ENCODE results near the gene CLIP3.

DNA sequence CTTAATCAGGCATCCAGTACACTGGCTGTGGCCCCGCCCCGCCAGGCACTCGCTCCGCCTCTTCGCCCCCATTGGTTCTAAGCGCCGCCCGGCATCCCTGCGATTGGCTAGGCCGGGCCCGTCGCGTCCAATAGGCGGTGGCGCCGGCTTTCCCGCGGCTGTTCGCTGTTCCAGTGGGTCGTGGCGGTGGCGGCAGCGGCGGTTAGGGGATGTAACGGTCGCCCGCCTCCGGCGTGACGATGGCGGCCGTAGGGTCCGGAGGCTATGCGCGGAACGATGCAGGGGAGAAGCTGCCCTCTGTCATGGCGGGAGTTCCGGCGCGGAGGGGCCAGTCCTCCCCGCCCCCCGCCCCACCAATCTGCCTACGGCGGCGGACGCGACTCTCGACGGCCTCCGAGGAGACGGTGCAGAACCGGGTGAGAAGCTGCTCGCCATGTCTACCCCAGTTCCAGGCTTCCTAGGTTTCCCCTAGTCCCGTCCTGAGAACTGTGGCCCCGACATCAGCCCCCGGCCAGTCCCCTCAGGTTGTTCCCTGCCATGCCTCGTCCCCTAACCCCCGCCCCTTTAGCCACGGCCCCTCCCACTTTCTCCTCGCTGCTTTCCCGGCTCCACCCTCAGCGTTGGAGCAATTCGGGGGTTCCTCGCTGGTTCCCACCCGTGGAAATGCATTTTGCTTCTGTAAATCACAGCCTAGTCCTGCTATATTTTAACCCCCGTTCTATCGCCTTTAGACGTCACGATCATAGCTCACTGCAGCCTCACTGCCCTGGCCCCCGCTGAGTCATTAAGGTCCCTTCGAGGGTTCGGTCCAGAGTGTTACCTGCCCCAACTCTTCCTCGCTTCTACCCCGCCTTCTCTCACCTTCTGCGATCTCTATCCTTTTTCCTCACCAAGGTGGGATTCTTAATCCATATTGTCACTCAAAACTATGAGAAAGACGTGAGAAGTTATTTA, 22.3 kb upstream of the CLIP3 start, which contains the start of gene WDR62:
- no peak for TF ChIP-seq CTCF (IDR thresholded peaks at IDR 0.05)
- no peak for TF ChIP-seq POLR2A (IDR thresholded peaks at IDR 0.05)
- no peak for TF ChIP-seq POLR2AphosphoS5 (IDR thresholded peaks at IDR 0.05)

Measured in breast epithelium (tissue), 3 donors.